ENCODE data around the gene IFI44L. TPM values are rescaled to one million over a fixed set of nuclear protein-coding genes. Genes with fewer than 3 reads are reported as not detected.

IFI44L gene
- total RNA-seq, 1 experiment from 2014 or later = 0.13 TPM

- Histone ChIP-seq H3K4me3 (no peak overlapping the region), H3K27me3 (no peaks in the 10 kb centered on the region), H3K36me3 (peaks cover 8% of the 10 kb centered on the region), H3K9me3 (no peaks in the 10 kb centered on the region)
- no peak for DNase-seq
Measured at GRCh38 chr1:78668427-78668826, 48.2 kb downstream of the IFI44L start.

GRCh38 chr1:78672428-78672827 lies 52.2 kb downstream of the IFI44L start:
- no peaks in the 10 kb centered on the region for H3K36me3 ChIP-seq
- no peak for DNase-seq
- no peaks in the 10 kb centered on the region for H3K9me3 ChIP-seq
- H3K27me3 ChIP-seq = no peaks in the 10 kb centered on the region
- no peak overlapping the region for H3K4me3 ChIP-seq

- no peak for DNase-seq
- H3K27me3 ChIP-seq = no peaks in the 10 kb centered on the region
- H3K4me3 ChIP-seq = no peak overlapping the region
- no peaks in the 10 kb centered on the region for H3K36me3 ChIP-seq
- H3K9me3 ChIP-seq = no peaks in the 10 kb centered on the region
Measured at GRCh38 chr1:78673120-78673519, 52.9 kb downstream of the IFI44L start.

- Histone ChIP-seq H3K9me3 (no peaks in the 10 kb centered on the region), H3K27me3 (no peaks in the 10 kb centered on the region), H3K4me3 (no peak overlapping the region), H3K36me3 (no peaks in the 10 kb centered on the region)
- no peak for DNase-seq
Measured at GRCh38 chr1:78676347-78676982, 56.2 kb downstream of the IFI44L start.

GRCh38 chr1:78676993-78677392 lies 56.7 kb downstream of the IFI44L start:
- Histone ChIP-seq H3K27me3 (no peaks in the 10 kb centered on the region), H3K36me3 (no peaks in the 10 kb centered on the region), H3K4me3 (no peak overlapping the region), H3K9me3 (no peaks in the 10 kb centered on the region)
- DNase-seq = no peak

GRCh38 chr1:78677788-78678187 lies 57.5 kb downstream of the IFI44L start:
- H3K9me3 ChIP-seq = no peaks in the 10 kb centered on the region
- no peaks in the 10 kb centered on the region for H3K27me3 ChIP-seq
- H3K4me3 ChIP-seq = no peak overlapping the region
- no peak for DNase-seq
- H3K36me3 ChIP-seq = no peaks in the 10 kb centered on the region

GRCh38 chr1:78678324-78678723 lies 58.1 kb downstream of the IFI44L start:
- no peak overlapping the region for H3K4me3 ChIP-seq
- no peaks in the 10 kb centered on the region for H3K27me3 ChIP-seq
- DNase-seq = no peak
- no peaks in the 10 kb centered on the region for H3K36me3 ChIP-seq
- no peaks in the 10 kb centered on the region for H3K9me3 ChIP-seq

- Histone ChIP-seq H3K27me3 (no peaks in the 10 kb centered on the region), H3K4me3 (no peak overlapping the region), H3K9me3 (no peaks in the 10 kb centered on the region), H3K36me3 (no peaks in the 10 kb centered on the region)
- DNase-seq = no peak
Measured at GRCh38 chr1:78681265-78681664, 61.0 kb downstream of the IFI44L start.

- no peak for DNase-seq
- Histone ChIP-seq H3K9me3 (no peaks in the 10 kb centered on the region), H3K36me3 (no peaks in the 10 kb centered on the region), H3K27me3 (no peaks in the 10 kb centered on the region), H3K4me3 (no peak overlapping the region)
Measured at GRCh38 chr1:78682496-78682895, 62.2 kb downstream of the IFI44L start.

- H3K27me3 ChIP-seq = no peaks in the 10 kb centered on the region
- H3K36me3 ChIP-seq = no peaks in the 10 kb centered on the region
- DNase-seq = no peak
- no peak overlapping the region for H3K4me3 ChIP-seq
- H3K9me3 ChIP-seq = no peaks in the 10 kb centered on the region
Measured at GRCh38 chr1:78683079-78683478, 62.8 kb downstream of the IFI44L start.

GRCh38 chr1:78687315-78687714 lies 67.1 kb downstream of the IFI44L start:
- Histone ChIP-seq H3K27me3 (no peaks in the 10 kb centered on the region), H3K36me3 (no peaks in the 10 kb centered on the region), H3K4me3 (no peak overlapping the region), H3K9me3 (peaks cover 7% of the 10 kb centered on the region; the same call in 1 of the 2 replicates)
- no peak for DNase-seq

GRCh38 chr1:78687914-78688313 lies 67.7 kb downstream of the IFI44L start:
- no peaks in the 10 kb centered on the region for H3K36me3 ChIP-seq
- peaks cover 7% of the 10 kb centered on the region; the same call in 1 of the 2 replicates for H3K9me3 ChIP-seq
- no peak for DNase-seq
- no peak overlapping the region for H3K4me3 ChIP-seq
- H3K27me3 ChIP-seq = no peaks in the 10 kb centered on the region

GRCh38 chr1:78688697-78689096 lies 68.4 kb downstream of the IFI44L start:
- Histone ChIP-seq H3K36me3 (no peaks in the 10 kb centered on the region), H3K9me3 (peaks cover 7% of the 10 kb centered on the region; the same call in 1 of the 2 replicates)
- DNase-seq = no peak

GRCh38 chr1:78690516-78690915 lies 70.3 kb downstream of the IFI44L start:
- Histone ChIP-seq H3K27me3 (no peaks in the 10 kb centered on the region), H3K9me3 (peaks cover 7% of the 10 kb centered on the region; the same call in 1 of the 2 replicates), H3K36me3 (no peaks in the 10 kb centered on the region), H3K4me3 (no peak overlapping the region)
- DNase-seq = no peak

More at GRCh38 chr1:78688697-78689096, 68.4 kb downstream of the IFI44L start:
- H3K4me3 ChIP-seq = no peak overlapping the region
- no peaks in the 10 kb centered on the region for H3K27me3 ChIP-seq

- no peaks in the 10 kb centered on the region for H3K36me3 ChIP-seq
- peaks cover 10% of the 10 kb centered on the region for H3K9me3 ChIP-seq
- no peak overlapping the region for H3K4me3 ChIP-seq
- H3K27me3 ChIP-seq = no peaks in the 10 kb centered on the region
- peak; percentile 6 for DNase-seq
Measured at GRCh38 chr1:78691995-78692747, 71.9 kb downstream of the IFI44L start.
